Measurements from ENCODE around the gene NEK10.

NEK10 gene

GRCh38 chr3:27176256-27176655 lies 192.9 kb downstream of the NEK10 start:
- no peak for DNase-seq (ENCODE audit: low read depth, low spot score)

- peak; percentile 5 for DNase-seq (ENCODE audit: low read depth, low spot score)
These were observed 194.7 kb downstream of the NEK10 start for GRCh38 chr3:27174530-27174929.

GRCh38 chr3:27171113-27171512 lies 198.1 kb downstream of the NEK10 start:
- no peak for DNase-seq (ENCODE audit: low read depth, low spot score)

- DNase-seq (ENCODE audit: low read depth, low spot score), result no peak
These were observed 202.3 kb downstream of the NEK10 start for GRCh38 chr3:27166888-27167287.

- DNase-seq (ENCODE audit: low read depth, low spot score), result no peak
These were observed 203.9 kb downstream of the NEK10 start for GRCh38 chr3:27165321-27165721.

- DNase-seq (ENCODE audit: low read depth, low spot score), result no peak
These were observed 208.3 kb downstream of the NEK10 start for GRCh38 chr3:27160779-27161287.

- no peak for DNase-seq (ENCODE audit: low read depth, low spot score)
These were observed 209.0 kb downstream of the NEK10 start for GRCh38 chr3:27160146-27160545.

- DNase-seq (ENCODE audit: low read depth, low spot score), result no peak
These were observed 222.0 kb downstream of the NEK10 start for GRCh38 chr3:27147215-27147614.

GRCh38 chr3:27146786-27147185 lies 222.4 kb downstream of the NEK10 start:
- no peak for DNase-seq (ENCODE audit: low read depth, low spot score)

GRCh38 chr3:27145719-27146118 lies 223.5 kb downstream of the NEK10 start:
- DNase-seq (ENCODE audit: low read depth, low spot score), result peak; percentile 4

GRCh38 chr3:27141668-27142067 lies 227.5 kb downstream of the NEK10 start:
- no peak for DNase-seq (ENCODE audit: low read depth, low spot score)

GRCh38 chr3:27138562-27138961 lies 230.6 kb downstream of the NEK10 start:
- no peak for DNase-seq (ENCODE audit: low read depth, low spot score)

- DNase-seq (ENCODE audit: low read depth, low spot score), result no peak
These were observed 231.2 kb downstream of the NEK10 start for GRCh38 chr3:27138005-27138404.

- DNase-seq (ENCODE audit: low read depth, low spot score), result peak; percentile 81
These were observed 234.9 kb downstream of the NEK10 start for GRCh38 chr3:27134171-27134796.

- DNase-seq (ENCODE audit: low read depth, low spot score), result no peak
These were observed 236.1 kb downstream of the NEK10 start for GRCh38 chr3:27133060-27133459.

- no peak for DNase-seq (ENCODE audit: low read depth, low spot score)
These were observed 238.4 kb downstream of the NEK10 start for GRCh38 chr3:27130796-27131195.

GRCh38 chr3:27127879-27128278 lies 241.3 kb downstream of the NEK10 start:
- DNase-seq (ENCODE audit: low read depth, low spot score), result no peak

GRCh38 chr3:27127195-27127594 lies 242.0 kb downstream of the NEK10 start:
- no peak for DNase-seq (ENCODE audit: low read depth, low spot score)

GRCh38 chr3:27125821-27126501 lies 243.2 kb downstream of the NEK10 start:
- no peak for DNase-seq (ENCODE audit: low read depth, low spot score)

GRCh38 chr3:27119639-27120038 lies 249.5 kb downstream of the NEK10 start:
- DNase-seq (ENCODE audit: low read depth, low spot score), result no peak

GRCh38 chr3:27115352-27115751 lies 253.8 kb downstream of the NEK10 start:
- no peak for DNase-seq (ENCODE audit: low read depth, low spot score)

GRCh38 chr3:27114684-27115083 lies 254.5 kb downstream of the NEK10 start:
- DNase-seq (ENCODE audit: low read depth, low spot score), result no peak

- no peak for DNase-seq (ENCODE audit: low read depth, low spot score)
These were observed 255.1 kb downstream of the NEK10 start for GRCh38 chr3:27114129-27114528.

Measured in ELF-1 (cell line).